Activated CD4-positive, alpha-beta T cell treated with anti-CD3 and anti-CD28 coated beads, Interleukin-2, Interleukin-6, amounts not matched to agents 100 ng/mL and 50 ng/mL, durations not matched to agents 16 hours and 8 hours (primary cell): ENCODE data around the gene LMF2.
"Not testable (repeated sequence)": the region's sequence is repeated elsewhere in the genome, so short reads cannot be mapped to it uniquely, and the experiment has no call there.

ENCODE experiments used
- DNase-seq: peaks from one replicate; pipeline ENCODE4 v3.0.0-alpha.2; 2020

The LMF2 gene

GRCh38 chr22:50522806-50523438 lies 15.4 kb upstream of the LMF2 start:
- DNase-seq, result no peak

DNA sequence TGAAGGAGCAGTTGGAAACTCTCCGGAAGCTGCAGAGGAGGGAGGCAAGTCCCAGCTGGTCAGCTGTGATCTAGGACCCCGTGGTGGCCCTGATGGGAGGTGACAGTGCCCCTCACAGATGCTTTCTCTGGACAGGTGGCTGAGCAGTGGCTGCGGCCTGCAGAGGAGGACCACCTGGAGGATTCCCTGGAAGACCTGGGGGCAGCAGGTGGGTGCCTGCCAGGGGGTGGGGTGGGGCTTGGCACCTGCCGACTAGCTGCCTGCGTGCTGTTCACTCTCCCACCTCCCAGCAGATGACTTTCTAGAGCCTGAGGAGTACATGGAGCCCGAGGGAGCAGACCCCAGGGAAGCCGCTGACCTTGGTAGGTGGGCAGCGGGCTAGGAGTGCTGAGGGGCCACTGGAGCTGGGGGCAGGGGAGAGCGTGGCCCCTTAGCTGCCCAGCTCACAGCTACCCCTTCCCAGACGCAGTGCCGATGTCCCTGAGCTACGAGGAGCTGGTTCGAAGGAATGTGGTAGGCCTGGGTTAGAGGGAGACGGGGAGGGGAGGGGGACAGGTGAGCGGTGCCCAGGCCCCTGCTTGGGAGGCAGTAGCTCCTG lies 14.8 kb upstream of the LMF2 start:
- no peak for DNase-seq

DNA sequence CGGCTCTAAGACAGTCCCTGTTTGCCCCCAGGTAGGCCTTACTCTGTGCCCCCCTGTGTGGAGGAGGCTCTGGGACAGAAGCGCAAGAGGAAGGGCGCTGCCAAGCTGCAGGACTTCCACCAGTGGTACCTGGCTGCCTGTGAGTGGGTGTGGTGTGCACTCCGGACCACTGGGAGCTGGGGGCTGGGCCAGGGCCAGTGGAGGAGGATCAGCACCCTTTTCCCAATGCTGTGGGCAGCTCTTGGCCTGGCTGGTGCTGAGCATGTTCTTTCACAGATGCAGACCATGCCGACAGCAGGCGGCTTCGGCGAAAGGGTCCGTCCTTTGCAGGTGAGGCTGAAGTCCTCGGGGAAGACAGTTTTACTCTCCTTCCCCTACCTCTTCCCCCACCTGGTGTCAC lies 14.2 kb upstream of the LMF2 start:
- no peak for DNase-seq

DNA sequence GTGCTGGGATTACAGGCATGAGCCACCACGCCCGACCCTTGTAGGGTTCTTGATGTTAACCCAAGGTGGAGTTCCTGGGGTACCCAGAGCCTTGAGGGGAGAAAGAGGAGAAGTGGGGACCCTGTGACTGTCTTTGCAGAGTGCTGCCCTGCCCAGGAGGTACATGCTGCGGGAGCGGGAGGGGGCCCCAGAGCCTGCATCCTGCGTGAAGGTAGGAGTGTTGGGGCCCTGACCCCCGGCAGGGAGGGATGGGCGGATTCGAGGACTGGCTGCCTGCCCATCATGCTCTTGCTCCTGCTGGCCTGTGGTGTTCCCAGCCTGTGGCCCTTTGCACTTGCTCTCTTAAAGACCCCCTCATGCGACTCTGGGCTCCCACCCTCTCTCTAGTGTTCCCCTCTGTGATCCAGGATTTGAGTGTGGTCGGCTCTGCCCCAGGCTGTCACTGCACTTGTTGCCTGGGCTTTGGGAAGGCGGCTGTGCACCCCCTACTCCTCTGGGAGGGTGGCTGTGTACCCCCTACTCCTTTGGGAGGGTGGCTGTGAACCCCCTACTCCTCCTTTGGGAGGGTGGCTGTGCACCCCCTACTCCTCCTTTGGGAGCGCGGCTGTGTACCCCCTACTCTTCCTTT lies 13.4 kb upstream of the LMF2 start:
- no peak for DNase-seq

GRCh38 chr22:50520184-50520583 lies 12.7 kb upstream of the LMF2 start:
- not testable (repeated sequence) for DNase-seq

- no peak for DNase-seq
These were observed 11.6 kb upstream of the LMF2 start for GRCh38 chr22:50519151-50519550.

DNA sequence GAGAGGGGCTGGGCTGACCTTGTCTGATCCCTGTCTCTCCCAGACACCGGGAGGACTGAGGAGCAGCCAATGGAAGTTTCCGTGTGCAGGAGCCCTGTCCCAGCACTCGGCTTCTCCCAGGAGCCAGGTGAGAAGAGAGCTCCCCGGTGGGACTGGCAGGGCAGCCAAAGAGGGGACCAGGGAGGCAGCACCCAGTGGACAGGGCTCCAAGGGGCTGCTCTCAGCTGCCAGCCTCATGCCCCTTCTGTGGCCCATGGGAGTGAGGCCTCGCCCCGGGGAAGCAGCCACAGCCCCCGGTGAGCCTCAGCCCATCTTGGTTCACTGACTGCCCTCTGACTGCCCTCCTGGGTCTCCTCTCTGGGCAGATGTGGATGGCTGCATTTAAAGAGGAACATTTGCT lies 11.1 kb upstream of the LMF2 start:
- no peak for DNase-seq

- DNase-seq, result no peak
These were observed 10.2 kb upstream of the LMF2 start for GRCh38 chr22:50517495-50518260.

GRCh38 chr22:50516891-50517290 lies 9.4 kb upstream of the LMF2 start:
- no peak for DNase-seq

DNA sequence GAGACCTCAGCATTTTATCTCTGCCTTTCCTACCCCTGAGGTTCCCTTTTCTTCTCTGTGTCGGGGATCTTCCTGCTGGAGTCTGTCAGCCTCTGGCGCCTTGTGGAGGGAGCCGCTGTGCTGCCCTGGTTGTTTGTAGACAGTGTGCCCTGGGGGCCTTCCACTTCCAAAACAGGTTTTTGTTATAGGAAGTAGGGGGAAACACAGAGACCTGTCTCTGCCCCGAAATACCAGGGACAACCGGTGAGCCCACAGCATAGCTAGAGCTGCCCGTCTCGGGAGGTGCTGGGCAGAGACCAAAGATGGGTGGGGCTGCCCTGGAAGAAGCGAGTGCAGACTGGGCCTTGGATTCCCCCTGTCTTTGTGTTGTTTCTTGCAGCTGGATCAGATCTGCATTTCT lies 8.6 kb upstream of the LMF2 start:
- no peak for DNase-seq

DNA sequence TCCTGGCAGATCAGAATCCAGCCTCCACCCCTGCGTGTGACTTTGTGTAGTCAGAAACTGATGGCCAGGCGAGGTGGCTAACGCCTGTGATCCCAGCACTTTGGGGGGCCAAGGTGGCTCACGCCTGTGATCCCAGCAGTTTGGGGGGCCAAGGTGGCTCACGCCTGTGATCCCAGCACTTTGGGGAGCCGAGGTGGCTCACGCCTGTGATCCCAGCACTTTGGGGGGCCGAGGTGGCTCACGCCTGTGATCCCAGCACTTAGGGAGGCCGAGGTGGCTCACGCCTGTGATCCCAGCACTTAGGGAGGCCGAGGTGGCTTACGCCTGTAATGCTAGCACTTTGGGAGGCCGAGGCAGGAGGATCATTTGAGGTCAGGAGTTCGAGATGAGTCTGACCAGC lies 5.7 kb upstream of the LMF2 start:
- no peak for DNase-seq

DNA sequence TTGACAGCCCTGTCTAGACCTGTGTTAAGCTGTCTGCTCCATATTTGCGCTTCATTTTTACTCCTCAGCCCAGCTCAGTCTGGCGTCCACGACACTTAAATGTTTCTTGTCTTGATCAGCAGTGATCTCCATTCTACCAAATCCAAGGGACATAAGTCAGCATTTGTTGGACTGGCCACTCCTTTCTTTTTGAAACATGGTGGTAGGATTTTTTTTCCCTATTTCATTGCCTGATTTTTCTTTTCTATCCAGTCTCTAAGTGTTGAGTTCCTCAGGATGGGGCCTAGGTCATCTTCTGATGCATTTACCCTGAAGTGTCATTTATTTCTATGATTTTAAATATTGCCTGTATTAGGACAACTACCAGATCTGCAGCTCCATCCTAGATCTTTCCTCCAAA lies 1.4 kb upstream of the LMF2 start:
- DNase-seq, result no peak

GRCh38 chr22:50507991-50508884 lies 736 bp upstream of the LMF2 start, which contains the start of gene NCAPH2:
Gene NCAPH2, plus strand, starts transcription at chr22:50508224. Its CDS starts 114 bp downstream, at chr22:50508338.
- peak; percentile 98 for DNase-seq

DNA sequence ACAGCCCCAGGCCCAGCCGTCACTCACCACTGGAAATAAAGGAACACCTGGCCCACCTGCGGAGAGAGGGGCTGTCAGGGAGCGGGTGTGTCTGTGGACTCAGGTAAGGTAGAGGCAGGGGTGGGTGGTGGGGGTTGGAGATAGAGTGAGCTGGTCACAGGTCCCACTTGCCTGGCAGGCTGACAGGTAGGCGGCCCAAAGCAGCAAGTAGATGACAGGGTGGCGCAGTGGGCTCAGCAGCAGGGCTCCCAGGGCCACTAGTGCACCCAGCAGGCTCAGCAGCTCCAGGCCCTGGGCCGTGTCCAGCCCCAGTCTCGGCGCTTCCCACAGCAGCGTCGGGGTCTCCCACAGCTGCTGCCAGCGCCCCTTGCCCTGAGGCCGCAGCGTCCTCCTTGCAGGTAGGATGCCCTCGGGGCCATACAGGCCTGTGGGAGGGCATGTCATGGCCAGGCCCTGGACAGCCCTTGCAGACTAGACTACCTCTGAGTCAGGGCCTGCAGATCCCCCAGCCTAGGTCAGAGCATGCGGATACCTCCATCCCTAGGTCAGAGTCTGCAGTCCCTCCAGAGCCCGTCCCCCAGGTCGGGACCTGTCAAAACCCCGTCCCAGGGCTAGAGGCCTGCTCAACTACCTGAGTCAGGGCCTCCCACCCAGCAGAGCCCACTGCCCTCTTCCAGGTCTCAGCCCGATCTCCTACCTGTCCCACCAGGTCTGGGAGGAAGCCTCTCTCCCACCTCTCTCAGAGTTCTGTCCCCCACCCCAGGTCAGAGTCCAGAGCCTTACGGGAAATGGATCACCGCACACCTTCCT lies 686 bp downstream of the LMF2 start:
- DNase-seq, result no peak

DNA sequence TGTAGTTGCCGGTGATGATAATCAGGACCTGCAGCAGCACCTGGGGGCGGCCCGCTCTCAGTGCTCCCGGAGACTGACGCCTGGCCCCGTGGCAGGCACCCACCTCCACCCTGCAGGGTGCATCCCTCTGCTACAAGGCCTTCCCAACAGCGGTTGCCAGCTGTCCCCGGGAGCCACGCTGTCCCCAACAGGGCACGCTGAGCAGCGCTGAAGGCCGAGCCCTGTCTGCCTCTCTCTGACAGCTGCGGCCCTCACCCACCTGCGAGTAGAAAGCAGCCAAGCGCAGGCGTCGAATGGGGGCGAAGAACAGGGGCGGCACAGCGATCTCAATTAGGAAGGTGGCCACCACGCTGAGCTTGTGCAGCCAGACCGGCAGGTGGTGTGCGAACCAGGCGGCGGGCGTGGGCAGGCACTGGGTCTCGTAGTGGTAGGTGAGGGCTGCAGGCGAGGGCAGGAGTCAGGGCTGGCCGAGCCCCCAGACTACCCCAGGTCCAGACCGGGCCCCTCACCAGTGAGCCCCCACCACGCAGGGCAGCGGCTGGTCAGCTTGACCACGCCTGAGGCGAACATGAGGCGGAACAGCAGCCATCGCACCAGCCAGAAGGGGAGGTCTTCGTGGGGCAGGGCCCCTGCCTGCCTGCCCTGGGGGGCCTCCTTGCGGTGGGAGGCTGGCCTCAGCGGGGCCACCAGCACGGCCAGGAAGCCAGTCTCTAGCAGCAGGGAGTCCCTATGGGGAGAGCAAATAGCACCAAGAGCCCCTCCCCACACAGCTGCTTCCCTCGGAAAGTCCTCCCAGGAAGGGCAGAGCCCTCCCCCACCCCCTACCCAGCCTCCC lies 1.5 kb downstream of the LMF2 start:
- no peak for DNase-seq

DNA sequence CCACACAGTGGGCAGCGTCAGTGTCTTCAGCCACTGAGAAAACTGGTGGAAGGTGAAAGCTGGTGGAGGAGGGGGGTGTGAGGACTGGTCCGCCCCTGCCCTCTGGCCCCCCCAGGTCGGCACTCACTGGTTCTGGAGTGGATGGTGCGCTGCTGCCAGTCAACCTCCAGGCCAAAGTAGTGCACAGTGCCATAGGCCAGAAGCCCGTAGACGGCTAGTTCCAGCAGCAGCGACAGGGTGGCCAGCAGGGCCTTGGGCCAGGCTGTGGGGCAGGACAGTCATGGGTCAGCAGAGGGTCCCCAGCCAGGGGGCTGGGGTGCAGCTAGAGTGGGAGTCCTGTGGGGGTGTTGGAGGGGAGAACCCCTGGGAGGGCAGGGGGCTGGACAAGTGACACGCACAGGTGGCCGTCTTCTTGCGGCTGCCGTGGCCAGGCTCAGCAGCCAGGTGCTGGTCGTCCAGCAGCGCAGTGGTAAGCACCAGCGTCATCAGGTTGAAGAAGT lies 2.2 kb downstream of the LMF2 start:
- no peak for DNase-seq

- no peak for DNase-seq
These were observed 2.9 kb downstream of the LMF2 start for GRCh38 chr22:50504369-50505211.

GRCh38 chr22:50503475-50504145 lies 3.9 kb downstream of the LMF2 start:
- DNase-seq, result peak; percentile 28
